ENCODE data around the gene STK35. TPM values are rescaled to one million over a fixed set of nuclear protein-coding genes. Genes with fewer than 3 reads are reported as not detected.

The STK35 gene
- total and polyA plus RNA-seq, 2 donors (not counting 3 experiments of a cell fraction or from before 2014, with no cell fraction given) = 10.2 to 17.5 TPM

DNA sequence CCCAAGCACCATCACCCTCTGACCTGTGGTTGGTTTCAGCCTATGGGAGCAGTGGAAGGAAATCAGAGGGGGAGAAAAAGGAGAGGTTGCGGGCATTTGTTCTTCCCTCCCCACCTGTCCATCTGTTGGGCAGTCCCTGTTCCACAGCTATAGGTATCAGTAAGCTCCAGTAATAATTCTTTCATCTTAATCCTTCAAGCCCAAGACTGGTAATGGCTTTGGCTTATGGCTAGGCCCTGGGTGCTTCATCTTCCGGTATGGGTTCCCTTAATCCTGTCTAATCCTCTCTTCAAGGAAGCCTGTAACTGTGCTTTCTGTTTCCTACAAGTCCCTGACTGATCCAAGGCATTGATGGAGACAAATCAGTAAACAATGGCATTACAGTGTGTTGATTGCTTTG is 42.2 kb upstream of the STK35 start:
- dilution Hi-C loops (cut with MboI; ENCODE audit: extremely low pct_ligation_motif_present, low sequenced_read_pairs) (no loop called here), intact Hi-C loops (cut with micrococcal nuclease) (no loop called here)
- BruUV-seq (replicated peaks) = no TSS peak
- ChIA-PET CTCF (no interaction called here), POLR2A (no interaction called here)
- Histone ChIP-seq H4K20me1 (replicated peaks; ENCODE audit: control insufficient read depth, extremely low read depth, insufficient read depth, low read length) (no peaks in the 10 kb centered on the region), H2AFZ (ENCODE audit: low read depth, low read length) (no peak overlapping the region), H3K4me3 (replicated peaks in 1 of 3; ENCODE audit: insufficient read depth in 1 of 3, low read depth in 1 of 3, low read length in 3 of 3) (no peak overlapping the region), H3K79me2 (ENCODE audit: control insufficient read depth, insufficient read depth, low read length) (no peaks in the 10 kb centered on the region), H3K9me1 (replicated peaks; ENCODE audit: control insufficient read depth, extremely low read depth, insufficient read depth, low read length) (no peaks in the 10 kb centered on the region), H3K4me2 (ENCODE audit: insufficient read depth, low read length) (no peak overlapping the region), H3K9ac (replicated peaks; ENCODE audit: extremely low read depth, insufficient read depth, low read length) (no peak overlapping the region), H3K27ac (ENCODE audit: insufficient read depth, low read depth, low read length) (no peak overlapping the region), H3K36me3 (ENCODE audit: control insufficient read depth in 2 of 2, extremely low read depth in 1 of 2, insufficient read depth in 2 of 2, low read length in 2 of 2) (no peaks in the 10 kb centered on the region), H3K9me3 (replicated peaks; ENCODE audit: control insufficient read depth, insufficient read depth, low read length) (no peaks in the 10 kb centered on the region), H3K4me1 (ENCODE audit: control insufficient read depth, extremely low read depth, insufficient read depth, low read length) (no peaks in the 10 kb centered on the region), H3K27me3 (ENCODE audit: control insufficient read depth in 2 of 2, insufficient read depth in 2 of 2, low read length in 2 of 2) (no peaks in the 10 kb centered on the region)
- TF ChIP-seq POLR2A (IDR thresholded peaks at IDR 0.05; ENCODE audit: low read depth, low read length) = no peak
- TF ChIP-seq JUN (IDR thresholded peaks at IDR 0.05; ENCODE audit: borderline replicate concordance, insufficient read depth, insufficient read length, low read depth) = no peak
- TF ChIP-seq, protein P1, sequence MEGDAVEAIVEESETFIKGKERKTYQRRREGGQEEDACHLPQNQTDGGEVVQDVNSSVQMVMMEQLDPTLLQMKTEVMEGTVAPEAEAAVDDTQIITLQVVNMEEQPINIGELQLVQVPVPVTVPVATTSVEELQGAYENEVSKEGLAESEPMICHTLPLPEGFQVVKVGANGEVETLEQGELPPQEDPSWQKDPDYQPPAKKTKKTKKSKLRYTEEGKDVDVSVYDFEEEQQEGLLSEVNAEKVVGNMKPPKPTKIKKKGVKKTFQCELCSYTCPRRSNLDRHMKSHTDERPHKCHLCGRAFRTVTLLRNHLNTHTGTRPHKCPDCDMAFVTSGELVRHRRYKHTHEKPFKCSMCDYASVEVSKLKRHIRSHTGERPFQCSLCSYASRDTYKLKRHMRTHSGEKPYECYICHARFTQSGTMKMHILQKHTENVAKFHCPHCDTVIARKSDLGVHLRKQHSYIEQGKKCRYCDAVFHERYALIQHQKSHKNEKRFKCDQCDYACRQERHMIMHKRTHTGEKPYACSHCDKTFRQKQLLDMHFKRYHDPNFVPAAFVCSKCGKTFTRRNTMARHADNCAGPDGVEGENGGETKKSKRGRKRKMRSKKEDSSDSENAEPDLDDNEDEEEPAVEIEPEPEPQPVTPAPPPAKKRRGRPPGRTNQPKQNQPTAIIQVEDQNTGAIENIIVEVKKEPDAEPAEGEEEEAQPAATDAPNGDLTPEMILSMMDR (IDR thresholded peaks at IDR 0.05; ENCODE audit: extremely low read depth in 1 of 2, insufficient read depth in 1 of 2, low read depth in 1 of 2, low read length in 2 of 2) = no peak
- no peak for TF ChIP-seq EZH2 (IDR thresholded peaks at IDR 0.05; ENCODE audit: borderline replicate concordance, low read depth, low read length, severe bottlenecking)
- TF ChIP-seq FOS (IDR thresholded peaks at IDR 0.05; ENCODE audit: borderline replicate concordance, insufficient read depth, low read length) = no peak
- TF ChIP-seq GATA2 (IDR thresholded peaks at IDR 0.05; ENCODE audit: insufficient read depth, insufficient read length, low read depth, low read length) = no peak
- TF ChIP-seq, protein P2, sequence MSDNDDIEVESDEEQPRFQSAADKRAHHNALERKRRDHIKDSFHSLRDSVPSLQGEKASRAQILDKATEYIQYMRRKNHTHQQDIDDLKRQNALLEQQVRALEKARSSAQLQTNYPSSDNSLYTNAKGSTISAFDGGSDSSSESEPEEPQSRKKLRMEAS (IDR thresholded peaks at IDR 0.05; ENCODE audit: insufficient read depth, insufficient read length) = no peak
- TF ChIP-seq MYC (IDR thresholded peaks at IDR 0.05; ENCODE audit: low read depth, low read length) = no peak
- TF ChIP-seq POLR2AphosphoS5 (IDR thresholded peaks at IDR 0.05; ENCODE audit: insufficient read depth, low read depth, low read length) = no peak
- FAIRE-seq (no peak), DNase-seq (ENCODE audit: low read depth, low spot score) (no peak)

All from endothelial cell of umbilical vein (primary cell).